Retina (tissue), 1 donor: ENCODE data around the gene CELSR2.

Experiments
- DNase-seq: peaks from one replicate; pipeline ENCODE4 v3.0.0-alpha.2; 2016

The CELSR2 gene

DNA sequence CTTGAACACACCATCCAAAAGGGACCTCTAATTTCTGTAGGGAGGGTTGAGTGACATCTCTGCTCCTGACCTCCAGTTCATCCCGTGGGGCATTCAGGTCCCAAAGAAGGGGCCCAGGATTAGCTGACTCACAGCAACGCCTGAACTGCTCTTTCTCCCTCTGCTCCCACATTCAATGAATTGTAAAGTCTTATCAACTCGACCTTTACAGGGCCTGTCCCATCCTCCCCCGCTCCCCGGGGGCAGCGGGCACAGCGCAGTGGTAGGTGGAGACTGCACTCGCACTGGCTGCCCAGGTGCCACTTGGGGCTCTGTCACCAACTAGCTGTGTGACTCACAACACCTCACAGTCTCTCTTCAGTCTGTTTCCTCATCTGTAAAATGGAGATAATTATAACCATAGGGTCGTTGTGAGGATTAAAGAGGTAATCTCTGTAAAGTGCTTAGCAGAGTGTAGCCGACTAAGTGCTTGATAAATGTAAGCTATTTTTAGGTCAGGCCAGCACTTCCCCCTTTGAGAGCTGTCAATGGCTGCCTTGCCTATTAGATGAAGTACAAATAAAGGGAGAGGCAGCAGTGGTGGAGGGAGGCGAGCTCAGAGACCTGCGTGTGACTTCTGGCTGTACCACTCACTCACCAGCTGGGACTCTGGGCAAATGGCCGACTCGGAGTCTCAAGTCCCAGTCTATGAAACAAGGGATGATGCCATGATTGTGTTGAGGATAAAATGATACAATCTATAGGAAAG lies 58.1 kb downstream of the CELSR2 start:
- no peak for DNase-seq

DNA sequence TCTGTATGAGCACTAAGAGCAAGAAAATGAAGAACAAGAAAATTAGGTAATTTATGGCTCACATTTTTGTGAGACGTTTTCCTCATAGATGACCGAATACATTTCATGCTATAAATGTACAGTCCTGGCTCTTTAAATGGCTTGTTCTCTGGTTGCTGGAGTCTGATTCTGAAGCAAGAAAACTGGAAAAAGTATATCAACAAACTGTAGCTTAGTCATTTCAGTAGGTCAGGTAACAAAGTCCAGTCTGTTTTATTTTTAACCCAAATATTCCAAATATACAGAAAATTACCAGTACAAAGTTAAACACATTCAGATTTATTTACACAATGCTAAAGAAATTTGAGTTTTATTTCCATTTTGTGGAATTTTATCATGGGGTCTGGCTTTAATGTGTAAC lies 60.0 kb downstream of the CELSR2 start:
- DNase-seq, result no peak

DNA sequence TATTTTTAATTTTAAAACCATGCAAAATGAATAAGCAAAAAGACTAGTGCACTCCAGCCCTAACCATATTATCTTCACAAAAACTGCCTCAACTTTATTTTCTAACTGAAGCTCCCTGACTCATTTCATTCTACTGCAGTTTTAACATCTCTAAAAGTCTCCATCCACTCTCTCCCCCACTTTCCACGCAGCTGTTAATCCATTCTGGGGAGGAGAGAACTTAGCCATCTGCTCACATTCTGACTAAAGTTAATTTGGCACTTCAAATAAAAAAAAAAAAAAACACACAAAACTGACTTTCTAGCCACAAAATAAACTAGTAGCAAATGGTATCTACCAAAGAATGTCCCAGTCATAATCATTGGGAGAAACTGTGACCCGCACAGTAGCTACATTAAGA lies 62.9 kb downstream of the CELSR2 start:
- no peak for DNase-seq

DNA sequence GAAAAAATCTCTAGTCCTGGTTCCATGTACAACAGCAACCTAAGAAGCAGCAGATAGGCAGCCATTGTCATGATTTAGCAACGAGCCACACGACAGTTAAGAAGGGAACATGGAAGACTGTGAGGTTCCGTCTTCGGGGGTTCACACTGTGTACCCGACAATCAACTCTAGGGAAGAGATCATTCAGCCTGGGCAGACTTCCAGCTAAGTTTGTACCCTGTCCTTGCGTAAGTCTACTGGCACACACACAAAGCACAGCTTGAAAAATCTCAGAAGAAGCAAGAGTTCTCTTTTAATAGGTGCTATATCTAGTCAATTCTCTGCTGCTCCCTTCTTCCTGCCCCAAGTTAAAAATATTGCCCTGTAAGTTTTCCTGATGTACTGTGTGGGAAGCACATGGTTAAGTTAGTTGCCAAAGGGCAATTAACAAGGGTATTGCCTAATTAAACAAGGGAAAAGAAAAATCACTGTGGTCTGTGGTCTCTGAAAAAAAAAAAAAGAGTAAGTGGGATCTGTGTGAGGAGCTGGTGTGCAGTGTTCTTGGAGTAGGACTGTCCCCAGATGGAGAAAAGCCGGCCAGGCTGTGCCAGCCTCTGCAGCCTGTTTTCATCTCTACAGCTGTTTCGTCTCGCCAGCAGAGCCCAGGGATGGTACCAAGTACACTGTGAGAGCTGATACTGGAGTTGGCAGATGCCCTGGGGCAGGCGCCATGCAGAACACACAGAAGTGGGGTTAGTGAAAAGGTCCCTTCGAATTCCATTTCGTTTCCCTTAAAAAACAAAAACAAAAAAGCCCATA lies 63.8 kb downstream of the CELSR2 start:
- DNase-seq, result no peak

DNA sequence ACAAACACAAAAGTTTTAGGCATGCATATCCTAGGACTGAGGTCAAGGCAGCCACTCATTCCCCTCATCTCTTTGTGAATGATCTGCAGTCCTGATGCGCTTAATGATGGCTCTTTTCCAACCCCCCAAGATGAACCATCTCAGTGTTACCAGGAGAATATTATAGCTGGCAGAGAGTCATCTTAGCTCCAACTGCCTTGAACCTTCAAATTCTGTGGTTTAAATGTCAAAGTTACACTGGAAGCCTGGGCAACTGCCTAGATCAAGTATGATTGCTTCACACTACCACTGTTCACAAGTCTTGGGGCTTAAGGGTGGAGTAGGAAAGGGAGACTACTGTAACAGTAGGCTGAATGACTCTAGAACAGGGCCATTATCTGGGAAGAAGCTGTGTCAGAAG lies 65.5 kb downstream of the CELSR2 start:
- DNase-seq, result no peak

DNA sequence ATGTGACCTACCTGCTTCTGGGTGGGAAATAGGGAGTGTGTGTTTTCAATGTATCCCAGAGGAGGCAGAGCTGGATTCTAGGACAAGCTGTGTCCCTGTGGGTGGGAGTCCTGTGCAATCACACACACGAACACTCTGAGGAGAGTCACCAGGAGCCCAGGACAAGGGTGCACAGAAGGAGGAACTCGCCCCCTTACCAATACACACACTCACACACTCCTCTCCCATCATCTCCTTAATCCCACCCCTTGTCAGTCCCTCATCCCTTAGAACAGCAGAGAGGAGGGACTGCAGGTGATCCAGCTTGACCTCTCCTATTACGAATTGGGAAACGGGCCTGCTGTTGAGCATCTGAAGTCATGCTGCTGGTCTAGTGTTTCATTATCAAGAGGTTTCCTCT lies 65.9 kb downstream of the CELSR2 start:
- no peak for DNase-seq

DNA sequence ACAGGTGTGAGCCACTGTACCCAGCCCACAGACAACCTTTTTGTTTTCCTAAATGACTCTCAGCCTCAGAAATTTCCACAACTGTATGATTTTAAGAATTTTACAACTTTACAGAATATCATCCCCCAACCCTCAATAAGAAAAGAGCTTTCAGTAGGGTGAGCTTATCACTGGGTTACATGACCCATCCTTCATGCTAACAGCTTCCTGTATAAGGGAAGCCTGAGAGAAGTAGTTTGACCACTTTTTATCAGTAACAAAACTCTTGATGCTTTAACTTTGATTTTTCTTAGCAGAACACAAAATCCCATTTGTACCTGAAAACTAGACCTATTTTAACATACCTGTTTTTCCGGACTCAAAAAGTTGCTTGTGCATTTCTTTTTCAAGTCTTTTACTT lies 67.2 kb downstream of the CELSR2 start:
- DNase-seq, result no peak

DNA sequence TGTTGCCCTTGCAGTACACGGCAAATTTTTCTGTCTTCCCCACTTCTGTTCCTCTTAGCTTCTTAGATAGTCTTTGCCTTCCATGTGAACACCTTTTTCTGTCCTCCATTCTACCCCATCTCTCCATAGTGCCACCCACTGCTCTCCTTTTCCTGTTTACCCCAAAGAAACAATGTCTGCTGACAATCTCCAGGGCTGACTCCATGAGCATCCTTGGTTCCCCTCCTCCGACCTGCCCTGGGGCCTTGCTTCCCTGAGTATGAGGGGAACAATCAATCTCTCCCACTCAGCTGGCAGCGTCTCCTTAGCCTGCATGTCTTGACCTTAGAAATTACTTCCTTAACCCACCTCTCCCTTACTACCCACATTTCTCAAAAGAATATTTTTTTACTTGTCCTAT lies 69.8 kb downstream of the CELSR2 start:
- no peak for DNase-seq

DNA sequence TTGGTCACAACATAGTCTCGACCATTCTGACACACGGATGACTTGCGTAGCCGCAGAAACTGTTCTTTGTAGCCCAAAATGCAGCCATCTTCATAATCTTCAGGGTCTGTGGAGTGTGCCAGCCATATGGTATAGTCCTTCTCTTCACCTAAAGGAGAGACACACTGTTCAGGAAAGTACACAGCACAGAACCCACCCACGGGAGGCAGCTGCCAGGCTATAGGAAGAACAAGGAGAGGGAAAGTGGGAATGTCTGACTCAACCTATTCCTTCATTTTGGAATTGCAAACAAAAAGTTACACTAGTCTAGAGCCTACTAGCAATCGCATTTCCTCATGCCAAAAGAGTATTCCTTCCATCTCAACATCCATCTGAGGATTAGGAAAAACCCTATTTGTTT lies 73.6 kb downstream of the CELSR2 start:
- DNase-seq, result no peak
